GM18519 (cell line): ENCODE data around the gene DGKZ.

ENCODE experiments used
- ATAC-seq: cut with Tn5 transposase; IDR thresholded peaks from one replicate; pipeline ENCODE4 v1.9.1; 2021; ENCODE audit warnings: mild to moderate bottlenecking, moderate library complexity; ENCODE audit not compliant: unreplicated experiment, low FRiP score

Gene DGKZ

GRCh38 chr11:46326813-46327416 lies 20.3 kb upstream of the DGKZ start:
- no peak for ATAC-seq

- ATAC-seq = no peak
These were observed 19.4 kb upstream of the DGKZ start for GRCh38 chr11:46327829-46328228.

- no peak for ATAC-seq
These were observed 17.1 kb upstream of the DGKZ start for GRCh38 chr11:46330154-46330553.

- no peak for ATAC-seq
These were observed 16.5 kb upstream of the DGKZ start for GRCh38 chr11:46330563-46331281.

- ATAC-seq = no peak
These were observed 15.8 kb upstream of the DGKZ start for GRCh38 chr11:46331282-46331984.

- no peak for ATAC-seq
These were observed 15.1 kb upstream of the DGKZ start for GRCh38 chr11:46332093-46332567.

GRCh38 chr11:46332568-46333393 lies 14.5 kb upstream of the DGKZ start:
- no peak for ATAC-seq

GRCh38 chr11:46333394-46333947 lies 13.8 kb upstream of the DGKZ start:
- no peak for ATAC-seq

GRCh38 chr11:46334211-46334610 lies 13.1 kb upstream of the DGKZ start:
- no peak for ATAC-seq

- ATAC-seq = no peak
These were observed 12.0 kb upstream of the DGKZ start for GRCh38 chr11:46335271-46335670.

- no peak for ATAC-seq
These were observed 11.2 kb upstream of the DGKZ start for GRCh38 chr11:46335890-46336562.

GRCh38 chr11:46336563-46337180 lies 10.6 kb upstream of the DGKZ start:
- ATAC-seq = no peak

GRCh38 chr11:46337626-46338345 lies 9.5 kb upstream of the DGKZ start:
- no peak for ATAC-seq

GRCh38 chr11:46338636-46338987 lies 8.7 kb upstream of the DGKZ start:
- ATAC-seq = no peak

- ATAC-seq = no peak
These were observed 8.1 kb upstream of the DGKZ start for GRCh38 chr11:46338988-46339666.

- no peak for ATAC-seq
These were observed 7.4 kb upstream of the DGKZ start for GRCh38 chr11:46339816-46340215.

GRCh38 chr11:46341454-46341853 lies 5.8 kb upstream of the DGKZ start:
- ATAC-seq = no peak

GRCh38 chr11:46342239-46342638 lies 5.0 kb upstream of the DGKZ start:
- no peak for ATAC-seq
